Glutamatergic neuron (in vitro differentiated cells): ENCODE results near the gene MRPL47. TPM values are rescaled to one million over a fixed set of nuclear protein-coding genes. Genes with fewer than 3 reads are reported as not detected.
"Not testable (repeated sequence)": the region's sequence is repeated elsewhere in the genome, so short reads cannot be mapped to it uniquely, and the experiment has no call there.

ENCODE experiments used
- DNase-seq: peaks from one replicate; pipeline ENCODE4 v3.0.0; 2022
- H3K27ac Mint-ChIP-seq: one replicate; pipeline ENCODE4 v1.8.0; 2020; ENCODE audit warnings: mild to moderate bottlenecking, mixed read lengths, inconsistent platforms; ENCODE audit not compliant: unreplicated experiment
- H3K27me3 Mint-ChIP-seq: one replicate; pipeline ENCODE4 v1.8.0; 2020; ENCODE audit warnings: mild to moderate bottlenecking, moderate library complexity, mixed read lengths, inconsistent platforms; ENCODE audit not compliant: unreplicated experiment
- H3K36me3 Mint-ChIP-seq: one replicate; pipeline ENCODE4 v1.8.0; 2020; ENCODE audit warnings: mild to moderate bottlenecking, mixed read lengths, inconsistent platforms; ENCODE audit not compliant: unreplicated experiment
- H3K4me1 Mint-ChIP-seq: one replicate; pipeline ENCODE4 v1.8.0; 2020; ENCODE audit warnings: mild to moderate bottlenecking, low read depth, mixed read lengths, inconsistent platforms; ENCODE audit not compliant: unreplicated experiment
- H3K4me3 Mint-ChIP-seq: one replicate; pipeline ENCODE4 v1.8.0; 2020; ENCODE audit warnings: mild to moderate bottlenecking, mixed read lengths, inconsistent platforms; ENCODE audit not compliant: unreplicated experiment
- H3K9me3 Mint-ChIP-seq: one replicate; pipeline ENCODE4 v1.8.0; 2020; ENCODE audit warnings: mild to moderate bottlenecking, moderate library complexity, mixed read lengths, inconsistent platforms; ENCODE audit not compliant: unreplicated experiment
- CTCF ChIP-seq: fragments of 200-600 bp; sonication (generic); IDR thresholded peaks from one replicate; pipeline ENCODE4 v1.5.0; 2021; ENCODE audit not compliant: partially characterized antibody, unreplicated experiment
- total RNA-seq: library from RNA; stranded (reverse); fragmentation: NEBNext Ultra II Directional; extraction: Animal tissue kit (Norgen Biotek cat#: 25700); gene quantifications from one replicate; pipeline ENCODE4 v1.2.1, GENCODE V29; 2021; ENCODE audit not compliant: unreplicated experiment

The MRPL47 gene
- total RNA-seq, 1 donor from 2014 or later: 45.0 TPM

GRCh38 chr3:179646177-179646576 lies 41.7 kb upstream of the MRPL47 start:
- no peaks in the 10 kb centered on the region for H3K27me3 Mint-ChIP-seq
- peaks cover 1% of the 10 kb centered on the region for H3K9me3 Mint-ChIP-seq
- no peaks in the 10 kb centered on the region for H3K4me1 Mint-ChIP-seq
- no peak for DNase-seq
- H3K36me3 Mint-ChIP-seq: peaks cover 3% of the 10 kb centered on the region
- no peak overlapping the region for H3K4me3 Mint-ChIP-seq
- no peak overlapping the region for H3K27ac Mint-ChIP-seq
- TF ChIP-seq CTCF: no peak

GRCh38 chr3:179643837-179644236 lies 39.4 kb upstream of the MRPL47 start:
- not testable (repeated sequence) for H3K36me3 Mint-ChIP-seq, DNase-seq, H3K27me3 Mint-ChIP-seq, H3K9me3 Mint-ChIP-seq, H3K4me3 Mint-ChIP-seq, H3K27ac Mint-ChIP-seq, H3K4me1 Mint-ChIP-seq

- Mint-ChIP-seq H3K4me3 (no peak overlapping the region), H3K27me3 (no peaks in the 10 kb centered on the region), H3K27ac (no peak overlapping the region), H3K36me3 (peaks cover 8% of the 10 kb centered on the region), H3K4me1 (no peaks in the 10 kb centered on the region), H3K9me3 (peaks cover 1% of the 10 kb centered on the region)
- DNase-seq: no peak
- no peak for TF ChIP-seq CTCF
These were observed 38.4 kb upstream of the MRPL47 start for GRCh38 chr3:179642871-179643270.

GRCh38 chr3:179640469-179640868 lies 36.0 kb upstream of the MRPL47 start:
- Mint-ChIP-seq H3K4me1 (no peaks in the 10 kb centered on the region), H3K27me3 (no peaks in the 10 kb centered on the region), H3K4me3 (no peak overlapping the region), H3K36me3 (peaks cover 8% of the 10 kb centered on the region), H3K9me3 (peaks cover 1% of the 10 kb centered on the region), H3K27ac (no peak overlapping the region)
- no peak for TF ChIP-seq CTCF
- no peak for DNase-seq

GRCh38 chr3:179630753-179631451 lies 26.5 kb upstream of the MRPL47 start:
- no peak overlapping the region for H3K27ac Mint-ChIP-seq
- no peaks in the 10 kb centered on the region for H3K9me3 Mint-ChIP-seq
- no peak for DNase-seq
- H3K36me3 Mint-ChIP-seq: no peaks in the 10 kb centered on the region
- no peaks in the 10 kb centered on the region for H3K27me3 Mint-ChIP-seq
- no peak for TF ChIP-seq CTCF
- H3K4me3 Mint-ChIP-seq: no peak overlapping the region
- no peaks in the 10 kb centered on the region for H3K4me1 Mint-ChIP-seq
